LNCaP clone FGC (cell line): ENCODE measurements around the gene AGTPBP1.
A peak's percentile ranks its signal among the peaks of the same experiment; 100 is the strongest.

Experiments used
- DNase-seq: peaks from one replicate; pipeline ENCODE4 v3.0.0-alpha.2; 2011; ENCODE audit warnings: low read depth
- H3K4me3 ChIP-seq: 2 replicates; pipeline ENCODE4 v1.5.1; 2011; ENCODE audit warnings: mild to moderate bottlenecking, low read depth, low read length, control low read depth
- TF ChIP-seq, protein P1 (sequence below): IDR thresholded peaks from 2 replicates; pipeline ENCODE4 v1.5.1; 2012; ENCODE audit warnings: mild to moderate bottlenecking; ENCODE audit not compliant: control insufficient read depth, insufficient read depth; ENCODE audit errors: extremely low read depth

The AGTPBP1 gene

DNA sequence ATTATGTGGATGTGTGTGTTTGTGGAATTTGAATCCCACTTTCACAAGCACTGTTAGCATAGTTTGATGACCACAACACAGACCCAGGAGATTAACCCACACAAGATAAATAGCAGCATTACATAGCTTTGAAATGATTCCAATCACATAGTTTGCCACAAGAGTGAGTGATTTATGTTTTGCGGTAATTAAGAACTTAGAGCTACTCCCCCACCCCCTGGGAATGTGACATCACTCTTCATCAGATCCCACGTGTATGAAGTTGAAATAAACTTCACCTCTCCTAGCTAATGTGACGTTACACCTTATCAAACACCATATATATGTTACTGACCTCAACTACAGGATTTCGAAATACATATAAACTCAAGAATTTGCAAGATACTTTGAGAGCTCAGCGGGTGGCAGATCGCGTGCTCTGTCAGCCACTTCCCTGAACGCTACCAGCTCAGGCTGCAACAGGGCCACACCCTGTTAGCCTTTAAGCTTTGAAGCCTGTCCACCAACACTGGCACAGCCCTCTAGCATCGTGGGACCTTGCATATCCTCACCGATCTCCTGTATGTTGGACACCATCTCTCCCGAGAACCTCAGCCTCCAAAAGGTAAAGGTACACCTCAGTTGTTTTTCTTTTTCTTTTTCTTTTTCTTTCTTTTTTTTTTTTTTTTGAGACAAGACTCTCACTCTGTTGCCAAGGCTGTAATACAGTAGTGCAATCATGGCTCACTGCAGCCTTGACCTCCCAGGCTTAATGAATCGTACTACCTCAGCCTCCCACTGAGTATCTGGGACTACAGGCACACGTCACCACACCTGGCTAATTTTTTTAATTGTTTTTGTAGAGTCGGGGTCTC is 1.7 kb upstream of the AGTPBP1 start:
- no peak overlapping the region for H3K4me3 ChIP-seq
- TF ChIP-seq, protein P1, sequence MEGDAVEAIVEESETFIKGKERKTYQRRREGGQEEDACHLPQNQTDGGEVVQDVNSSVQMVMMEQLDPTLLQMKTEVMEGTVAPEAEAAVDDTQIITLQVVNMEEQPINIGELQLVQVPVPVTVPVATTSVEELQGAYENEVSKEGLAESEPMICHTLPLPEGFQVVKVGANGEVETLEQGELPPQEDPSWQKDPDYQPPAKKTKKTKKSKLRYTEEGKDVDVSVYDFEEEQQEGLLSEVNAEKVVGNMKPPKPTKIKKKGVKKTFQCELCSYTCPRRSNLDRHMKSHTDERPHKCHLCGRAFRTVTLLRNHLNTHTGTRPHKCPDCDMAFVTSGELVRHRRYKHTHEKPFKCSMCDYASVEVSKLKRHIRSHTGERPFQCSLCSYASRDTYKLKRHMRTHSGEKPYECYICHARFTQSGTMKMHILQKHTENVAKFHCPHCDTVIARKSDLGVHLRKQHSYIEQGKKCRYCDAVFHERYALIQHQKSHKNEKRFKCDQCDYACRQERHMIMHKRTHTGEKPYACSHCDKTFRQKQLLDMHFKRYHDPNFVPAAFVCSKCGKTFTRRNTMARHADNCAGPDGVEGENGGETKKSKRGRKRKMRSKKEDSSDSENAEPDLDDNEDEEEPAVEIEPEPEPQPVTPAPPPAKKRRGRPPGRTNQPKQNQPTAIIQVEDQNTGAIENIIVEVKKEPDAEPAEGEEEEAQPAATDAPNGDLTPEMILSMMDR, result no peak
- DNase-seq, result no peak

DNA sequence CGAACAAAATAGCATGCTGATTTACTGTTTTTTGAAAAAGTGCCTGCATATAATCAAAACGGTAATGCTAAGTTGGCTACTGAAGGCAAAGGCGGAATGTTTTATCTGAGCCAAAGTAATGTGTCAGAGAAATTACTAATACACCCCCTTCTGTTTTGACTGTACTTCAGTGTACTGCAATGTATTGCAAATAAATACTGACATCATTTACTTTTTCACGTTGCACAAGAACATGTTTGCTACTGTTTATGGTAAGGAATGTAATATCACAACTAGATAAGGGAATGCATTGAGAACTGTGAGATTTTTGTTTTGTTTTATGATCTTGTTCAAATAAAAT is 813 bp upstream of the AGTPBP1 start:
- no peak for DNase-seq
- H3K4me3 ChIP-seq, result peak overlapping the region; percentile 88
- TF ChIP-seq, protein P1, result no peak

- DNase-seq, result no peak
- TF ChIP-seq, protein P1, result no peak
- peak overlapping the region; percentile 88 for H3K4me3 ChIP-seq
These were observed 469 bp downstream of the AGTPBP1 start for GRCh38 chr9:85741095-85741874.

GRCh38 chr9:85740787-85741094 is 1.0 kb downstream of the AGTPBP1 start:
- TF ChIP-seq, protein P1, result no peak
- DNase-seq, result no peak
- peak overlapping the region; percentile 88 for H3K4me3 ChIP-seq

- DNase-seq, result no peak
- no peak overlapping the region for H3K4me3 ChIP-seq
- TF ChIP-seq, protein P1, result no peak
These were observed 3.2 kb downstream of the AGTPBP1 start for GRCh38 chr9:85738509-85738908.

DNA sequence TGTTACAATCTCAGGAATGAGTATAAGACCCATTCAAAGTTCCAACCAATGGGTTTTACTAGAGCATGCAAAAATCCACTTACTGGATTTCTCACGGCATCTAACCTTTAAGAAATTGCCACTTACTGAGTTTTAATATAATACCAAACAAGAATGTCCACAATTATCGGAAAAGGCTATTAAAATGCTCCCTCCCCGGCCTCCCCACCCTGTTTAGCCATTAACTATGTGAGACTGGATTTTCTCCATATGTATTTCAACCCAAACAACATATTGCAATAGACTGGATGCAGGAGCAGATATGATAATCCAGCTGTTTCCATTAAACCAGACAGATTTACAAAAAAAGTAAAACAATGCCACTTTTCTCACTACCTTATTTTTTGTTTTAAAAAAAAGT is 4.1 kb downstream of the AGTPBP1 start:
- DNase-seq, result no peak
- no peak overlapping the region for H3K4me3 ChIP-seq
- TF ChIP-seq, protein P1, result no peak
